GM10248 (cell line): ENCODE measurements around the gene SPPL2A.

Experiments used
- CTCF ChIA-PET: fragments of 300-600 bp; sonication (Branson Sonifier 250); formaldehyde crosslinking; extraction: SDS; loops from one replicate; lab custom pipeline; 2021; ENCODE audit warnings: antibody characterized with exemption; lab: Yijun Ruan, JAX
- POLR2A ChIA-PET: fragments of 350-650 bp; sonication (Branson Sonifier 250); formaldehyde crosslinking; extraction: SDS; loops from one replicate; lab custom pipeline; 2020; ENCODE audit warnings: antibody characterized with exemption; lab: Yijun Ruan, JAX
- DNase-seq: peaks from one replicate; pipeline ENCODE4 v3.0.0; 2012; ENCODE audit errors: extremely low spot score
- CTCF ChIP-seq: IDR thresholded peaks from 2 replicates; pipeline ENCODE4 v1.5.1; 2012; ENCODE audit warnings: mild to moderate bottlenecking, low read depth; ENCODE audit errors: extremely low read depth, missing control alignments, control extremely low read depth

SPPL2A gene

GRCh38 chr15:50790778-50791453, 25.4 kb upstream of the SPPL2A start:
- CTCF ChIA-PET, result interaction anchor here (1.2 to 1.6 kb wide), 4 partner anchors 9 to 94 kb away, joined by 4 to 9 read pairs (median 4); no protein-coding TSS in a partner anchor
- no peak for DNase-seq
- TF ChIP-seq CTCF, result no peak
- POLR2A ChIA-PET, result no interaction called here

- ChIA-PET POLR2A (no interaction called here), CTCF (interaction anchor here (1.7 kb wide), 1 partner anchor 14 kb away, joined by 6 read pairs; no protein-coding TSS in a partner anchor)
- no peak for DNase-seq
- no peak for TF ChIP-seq CTCF
These were observed 21.4 kb upstream of the SPPL2A start for GRCh38 chr15:50786871-50787270.

- POLR2A ChIA-PET, result no interaction called here
These were observed 20.9 kb upstream of the SPPL2A start for GRCh38 chr15:50786438-50786837.

GRCh38 chr15:50783895-50784294, 18.4 kb upstream of the SPPL2A start:
- ChIA-PET POLR2A (no interaction called here), CTCF (interaction anchor here (1.6 to 2.5 kb wide), 3 partner anchors 10 to 16 kb away, joined by 3 to 7 read pairs (median 6); no protein-coding TSS in a partner anchor)
- DNase-seq, result no peak
- TF ChIP-seq CTCF, result no peak

More at GRCh38 chr15:50786438-50786837, 20.9 kb upstream of the SPPL2A start:
- TF ChIP-seq CTCF, result no peak
- CTCF ChIA-PET, result interaction anchor here (1.7 kb wide), 1 partner anchor 14 kb away, joined by 6 read pairs; no protein-coding TSS in a partner anchor
- no peak for DNase-seq

- POLR2A ChIA-PET, result no interaction called here
- no peak for TF ChIP-seq CTCF
- CTCF ChIA-PET, result interaction anchor here (1.6 to 2.5 kb wide), 3 partner anchors 9 to 16 kb away, joined by 3 to 7 read pairs (median 6); no protein-coding TSS in a partner anchor
- DNase-seq, result no peak
These were observed 17.9 kb upstream of the SPPL2A start for GRCh38 chr15:50783411-50783810.

GRCh38 chr15:50778086-50778485, 12.6 kb upstream of the SPPL2A start:
- ChIA-PET CTCF (interaction anchor here (0.9 to 1.4 kb wide), 2 partner anchors 12 to 13 kb away, joined by 4 read pairs; no protein-coding TSS in a partner anchor), POLR2A (no interaction called here)
- DNase-seq, result no peak
- TF ChIP-seq CTCF, result no peak
